ENCODE data around the gene ING3. TPM values are rescaled to one million over a fixed set of nuclear protein-coding genes. Genes with fewer than 3 reads are reported as not detected.
A peak's percentile ranks its signal among the peaks of the same experiment; 100 is the strongest.

The ING3 gene
- total and polyA plus RNA-seq, 9 of the 15 experiments (the other 6 are each of a cell fraction or from before 2014, with no cell fraction given), result 22.8 to 233 (median 50.4) TPM

GRCh38 chr7:121023683-121024511 lies 73.3 kb downstream of the ING3 start (continued):
- TF ChIP-seq ZNF277 (CRISPR knock-in tag; IDR thresholded peaks at IDR 0.05; ENCODE audit: borderline replicate concordance) (no peak), ZBTB26 (CRISPR knock-in tag; IDR thresholded peaks at IDR 0.05) (no peak), EP400 (IDR thresholded peaks at IDR 0.05) (peak; percentile 18; the same call in 1 of the 2 replicates), ZNF217 (CRISPR knock-in tag; IDR thresholded peaks at IDR 0.05) (no peak), CREM (IDR thresholded peaks at IDR 0.05; ENCODE audit: low read depth) (no peak), CAMTA2 (CRISPR knock-in tag; conservative IDR thresholded peaks at IDR 0.05) (no peak), KLF16 (IDR thresholded peaks at IDR 0.05) (no peak), WHSC1 (IDR thresholded peaks at IDR 0.05; ENCODE audit: low read length) (no peak), PRMT5 (CRISPR knock-in tag; IDR thresholded peaks at IDR 0.05) (no peak), ZNF518B (CRISPR knock-in tag; IDR thresholded peaks at IDR 0.05) (no peak), ZNF77 (CRISPR knock-in tag; IDR thresholded peaks at IDR 0.05) (no peak), SMC3 (conservative IDR thresholded peaks at IDR 0.05; ENCODE audit: insufficient read depth, low read depth, low read length) (no peak), ZNF644 (tag; IDR thresholded peaks at IDR 0.05; ENCODE audit: low read depth) (no peak), PKNOX1 (IDR thresholded peaks at IDR 0.05) (no peak), HMG20B (CRISPR knock-in tag; IDR thresholded peaks at IDR 0.05) (no peak), HDAC1 (IDR thresholded peaks at IDR 0.05) (no peak), ID3 (CRISPR knock-in tag; IDR thresholded peaks at IDR 0.05) (0 out of 2 replicates have a peak, but pooled peaks have one; percentile 19), ID3 (tag; IDR thresholded peaks at IDR 0.05) (no peak), DLX4 (CRISPR knock-in tag; IDR thresholded peaks at IDR 0.05) (no peak), TEAD2 (tag; IDR thresholded peaks at IDR 0.05) (no peak), NBN (IDR thresholded peaks at IDR 0.05; ENCODE audit: low read depth) (no peak)
